ENCODE measurements around the gene ASCL4. TPM values are rescaled to one million over a fixed set of nuclear protein-coding genes. Genes with fewer than 3 reads are reported as not detected.

The ASCL4 gene
- total and polyA plus RNA-seq, 2 of the 8 experiments (the other 6 are each of a cell fraction or from before 2014, with no cell fraction given), result not detected

GRCh38 chr12:107760809-107761501 lies 13.5 kb upstream of the ASCL4 start, which contains the start of gene PRDM4:
TSS of gene PRDM4 (minus strand) at chr12:107761137. CDS start at chr12:107760515, 622 bp downstream.
- Histone ChIP-seq H3K4me1 (replicated peaks in 1 of 4; ENCODE audit: control insufficient read depth in 3 of 4, insufficient read depth in 4 of 4, low read length in 3 of 4) (peaks cover 0 to 8% (median under 1%) of the 10 kb centered on the region in 4 experiments; a peak in 3 of 7 replicates), H4K20me1 (replicated peaks in 1 of 2; ENCODE audit: control insufficient read depth in 1 of 2, insufficient read depth in 2 of 2, low read length in 2 of 2) (peaks cover 0 to 2% of the 10 kb centered on the region in 2 experiments), H2BK20ac (ENCODE audit: low read length) (no peak within 1 kb of the TSS), H3K9me3 (ENCODE audit: insufficient read depth in 2 of 2, low read depth in 1 of 2, low read length in 1 of 2) (no peaks in the 10 kb centered on the region), H4K5ac (ENCODE audit: insufficient read length, low read depth, low read length) (no peak within 1 kb of the TSS), H3K4ac (replicated peaks; ENCODE audit: insufficient read length, low read depth, low read length) (no peak within 1 kb of the TSS), H3K79me2 (ENCODE audit: control insufficient read depth in 1 of 2, insufficient read depth in 2 of 2, low read length in 2 of 2) (peaks cover 6 to 30% of the 10 kb centered on the region in 2 experiments; a peak in 3 of 4 replicates), H3K27ac (ENCODE audit: low read depth, low read length) (peak within 1 kb of the TSS; percentile 68), H3K36me3 (ENCODE audit: control insufficient read depth in 2 of 4, insufficient read depth in 4 of 4, low read length in 3 of 4) (peaks cover 0 to 11% (median 7%) of the 10 kb centered on the region in 4 experiments; a peak in 5 of 8 replicates), H2BK120ac (replicated peaks; ENCODE audit: low read depth, low read length) (no peak within 1 kb of the TSS), H3K18ac (ENCODE audit: extremely low read depth, low read length) (peak within 1 kb of the TSS; percentile 64; the same call in 1 of the 2 replicates), H3K4me3 (ENCODE audit: extremely low read depth in 1 of 4, insufficient read depth in 2 of 4, low read depth in 3 of 4, low read length in 4 of 4) (peak within 1 kb of the TSS; percentile 77 to 87 (median 82)), H3K56ac (replicated peaks; ENCODE audit: insufficient read length, low read depth, low read length) (peak within 1 kb of the TSS; percentile 26), H4K8ac (ENCODE audit: extremely low read depth, insufficient read depth, low read length) (peak within 1 kb of the TSS; percentile 96), H2BK5ac (ENCODE audit: low read depth, low read length) (no peak within 1 kb of the TSS), H2BK12ac (ENCODE audit: low read depth, low read length) (no peak within 1 kb of the TSS), H3K27me3 (replicated peaks in 1 of 4; ENCODE audit: control insufficient read depth in 3 of 4, extremely low read depth in 1 of 4, insufficient read depth in 3 of 4, low read length in 3 of 4) (no peaks in the 10 kb centered on the region), H3K9ac (replicated peaks in 1 of 4; ENCODE audit: extremely low read depth in 1 of 4, low read depth in 3 of 4, low read length in 3 of 4) (peak within 1 kb of the TSS; percentile 80 to 96 (median 87)), H3K23ac (ENCODE audit: insufficient read length) (no peak within 1 kb of the TSS), H2AFZ (ENCODE audit: low read length) (peak within 1 kb of the TSS; percentile 99), H3K79me1 (ENCODE audit: low read depth, low read length) (no peaks in the 10 kb centered on the region), H3K23me2 (ENCODE audit: low read depth, low read length) (peaks cover 12% of the 10 kb centered on the region), H2BK15ac (ENCODE audit: low read length) (no peak within 1 kb of the TSS), H3K4me2 (ENCODE audit: insufficient read depth in 1 of 2, low read depth in 2 of 2, low read length in 2 of 2) (peak within 1 kb of the TSS; percentile 99), H2AK5ac (ENCODE audit: low read depth, low read length) (no peak within 1 kb of the TSS), H3K14ac (ENCODE audit: insufficient read length) (no peak within 1 kb of the TSS), H4K91ac (replicated peaks; ENCODE audit: insufficient read length, low read length) (no peak within 1 kb of the TSS)
- peak; percentile 45 for FAIRE-seq
- CTCF ChIA-PET (ENCODE audit: partially characterized antibody), result interaction anchor here (1.2 to 2.9 kb wide), 5 partner anchors 18 to 126 kb away, joined by 3 to 22 read pairs (median 6); no protein-coding TSS in a partner anchor
- WGBS, 2 experiments (ENCODE audit: extremely low coverage in 1 of 2, insufficient coverage in 1 of 2, insufficient read length in 1 of 2, insufficient replicate concordance in 2 of 2, low coverage in 1 of 2, low lambda C conversion rate in 2 of 2, missing lambda C conversion rate in 1 of 2), result 2% methylated on average over 33 of the region's 83 CpGs; no CpG with 5 or more reads in 1 of the 2 experiments
- POLR2A ChIA-PET (ENCODE audit: partially characterized antibody), result interaction anchor here (0.7 to 1.0 kb wide), 3 partner anchors 12 to 30 kb away, joined by 3 to 4 read pairs (median 3); no protein-coding TSS in a partner anchor
- peak; percentile 81 to 90 for DNase-seq (ENCODE audit: low read depth in 1 of 2, low spot score in 2 of 2)
- peak; percentile 64 for TF ChIP-seq TAF1 (IDR thresholded peaks at IDR 0.05; ENCODE audit: low read depth, low read length)
- TF ChIP-seq HDAC2 (IDR thresholded peaks at IDR 0.05; ENCODE audit: borderline replicate concordance in 1 of 2, low read depth in 2 of 2, low read length in 2 of 2), result 0 out of 4 replicates have a peak, but pooled peaks of 1 of the 2 experiments have one; percentile 47
- TF ChIP-seq FOSL1 (IDR thresholded peaks at IDR 0.05; ENCODE audit: insufficient read depth, low read depth, low read length), result no peak
- TF ChIP-seq TEAD4 (IDR thresholded peaks at IDR 0.05; ENCODE audit: low read depth, low read length), result no peak
- peak; percentile 21 for TF ChIP-seq NANOG (IDR thresholded peaks at IDR 0.05; ENCODE audit: insufficient read depth, low read depth, low read length, poor library complexity, severe bottlenecking)
- no peak for TF ChIP-seq POU5F1 (IDR thresholded peaks at IDR 0.05; ENCODE audit: low read depth, low read length)
- no peak for TF ChIP-seq SUZ12 (IDR thresholded peaks at IDR 0.05; ENCODE audit: low read length)
- TF ChIP-seq KDM5A (IDR thresholded peaks at IDR 0.05; ENCODE audit: low read length), result no peak
- 0 out of 3 replicates have a peak, but pooled peaks of 1 of the 2 experiments have one; percentile 12 for TF ChIP-seq EP300 (IDR thresholded peaks at IDR 0.05; ENCODE audit: borderline replicate concordance in 1 of 2, low read depth in 2 of 2, low read length in 2 of 2)
- no peak for TF ChIP-seq JUN (IDR thresholded peaks at IDR 0.05; ENCODE audit: low read depth, low read length)
- no peak for TF ChIP-seq SP2 (IDR thresholded peaks at IDR 0.05; ENCODE audit: low read length)

Measured in H1 (cell line).